ENCODE measurements around the gene GSS. TPM values are rescaled to one million over a fixed set of nuclear protein-coding genes. Genes with fewer than 3 reads are reported as not detected.
A peak's percentile ranks its signal among the peaks of the same experiment; 100 is the strongest.

Gene GSS
- total RNA-seq, 1 experiment from 2014 or later, result 67.0 TPM

GRCh38 chr20:34946661-34947060 is 8.9 kb downstream of the GSS start:
- no peak for DNase-seq (ENCODE audit: low spot score)

GRCh38 chr20:34945315-34946077 is 10.1 kb downstream of the GSS start:
- no peak for DNase-seq (ENCODE audit: low spot score)

- DNase-seq (ENCODE audit: low spot score), result no peak
These were observed 11.6 kb downstream of the GSS start for GRCh38 chr20:34943808-34944567.

GRCh38 chr20:34942301-34942700 is 13.3 kb downstream of the GSS start:
- no peak for DNase-seq (ENCODE audit: low spot score)

DNA sequence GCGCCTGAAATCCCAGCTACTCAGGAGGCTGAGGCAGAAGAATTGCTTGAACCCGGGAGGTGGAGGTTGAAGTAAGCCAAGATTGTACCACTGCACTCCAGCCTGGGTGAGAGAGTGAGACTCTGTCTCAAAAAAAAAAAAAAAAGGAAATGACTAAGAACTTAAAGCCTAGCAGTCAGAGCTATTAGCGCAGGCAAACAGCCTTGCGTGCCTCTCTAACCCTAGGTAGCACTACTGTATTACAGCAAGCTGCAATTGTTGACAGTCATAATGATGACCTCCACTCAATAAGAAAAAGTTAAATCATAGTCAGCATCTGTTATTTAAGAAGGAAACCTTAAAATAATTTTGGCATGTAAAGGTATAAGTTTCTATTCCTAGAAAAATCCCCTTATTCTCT is 14.4 kb downstream of the GSS start:
- DNase-seq (ENCODE audit: low spot score), result no peak

DNA sequence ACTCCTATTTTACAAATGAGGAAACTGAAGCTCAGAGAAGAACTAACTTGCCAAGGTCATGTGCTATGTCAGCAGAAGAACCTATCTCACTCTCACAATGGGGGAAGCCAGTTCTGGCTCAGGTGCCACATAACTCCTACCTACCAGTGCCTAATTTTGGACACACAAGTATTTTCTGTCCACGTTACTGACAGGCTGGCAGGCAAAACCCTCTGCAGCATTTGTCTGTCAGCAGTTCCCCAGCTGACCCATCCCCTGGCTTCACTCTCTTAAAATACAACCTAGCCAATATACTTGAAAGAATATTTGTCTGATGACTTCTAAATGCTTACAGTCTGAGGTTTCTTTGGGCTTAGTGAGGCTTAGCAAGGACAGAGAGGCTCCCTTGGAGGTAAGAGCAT is 15.5 kb downstream of the GSS start:
- DNase-seq (ENCODE audit: low spot score), result no peak

DNA sequence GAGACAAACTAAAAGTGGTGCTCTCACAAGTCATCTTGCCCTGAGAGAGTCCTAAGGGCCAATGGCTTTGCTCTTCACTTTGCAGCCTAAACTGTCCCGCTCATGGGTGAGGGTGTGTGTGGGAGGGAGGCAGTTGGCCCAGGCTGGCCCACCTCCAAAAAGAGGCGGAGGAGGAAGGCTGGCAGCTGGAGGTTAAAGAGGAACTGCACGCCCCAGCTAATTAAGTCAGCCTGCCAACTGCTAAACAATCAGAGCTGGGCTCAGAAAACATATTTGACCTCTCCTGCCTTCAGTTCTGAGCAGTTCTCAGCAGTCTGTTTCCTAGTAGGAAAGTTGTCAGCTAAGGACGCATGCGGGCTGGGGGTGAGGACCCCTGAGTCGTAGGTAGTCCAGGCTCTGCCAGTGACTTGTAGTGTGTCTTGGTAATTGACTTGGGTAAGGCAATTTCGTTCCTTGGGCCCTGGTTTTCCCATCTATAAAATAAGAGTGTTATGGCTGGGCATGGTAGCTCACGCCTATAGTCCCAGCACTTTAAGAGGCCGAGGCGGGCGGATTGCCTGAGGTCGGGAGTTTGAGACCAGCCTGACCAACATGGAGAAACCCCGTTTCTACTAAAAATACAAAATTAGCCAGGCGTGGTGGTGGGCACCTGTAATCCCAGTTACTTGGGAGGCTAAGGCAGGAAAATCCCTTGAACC is 17.0 kb downstream of the GSS start:
- DNase-seq (ENCODE audit: low spot score), result no peak

- DNase-seq (ENCODE audit: low spot score), result no peak
These were observed 23.8 kb downstream of the GSS start for GRCh38 chr20:34931771-34932170.

- no peak for DNase-seq (ENCODE audit: low spot score)
These were observed 27.2 kb downstream of the GSS start for GRCh38 chr20:34928411-34928810.

- no peak for DNase-seq (ENCODE audit: low spot score)
These were observed 27.9 kb downstream of the GSS start for GRCh38 chr20:34927736-34928135.

DNA sequence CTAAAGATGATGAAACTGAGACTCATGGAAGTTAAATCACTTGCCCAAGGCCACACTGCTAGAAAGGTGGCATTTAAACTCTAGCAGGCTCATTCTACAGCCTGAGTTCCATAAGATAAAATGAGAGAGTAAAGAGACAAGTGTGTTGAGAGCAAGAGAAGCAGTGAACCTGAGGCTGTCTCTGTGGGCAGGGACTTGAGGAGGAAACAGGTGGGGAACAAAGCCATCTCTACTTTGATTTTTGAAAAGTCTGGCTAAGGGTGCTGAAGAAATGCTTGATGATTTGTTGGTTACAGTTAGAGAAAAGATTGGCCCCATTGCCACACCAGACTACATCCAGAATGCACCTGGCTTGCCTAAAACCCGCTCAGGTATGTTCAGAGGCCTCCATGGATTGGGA is 29.0 kb downstream of the GSS start:
- no peak for DNase-seq (ENCODE audit: low spot score)

- no peak for DNase-seq (ENCODE audit: low spot score)
These were observed 29.6 kb downstream of the GSS start for GRCh38 chr20:34925981-34926380.

GRCh38 chr20:34925341-34925740 is 30.3 kb downstream of the GSS start:
- no peak for DNase-seq (ENCODE audit: low spot score)

DNA sequence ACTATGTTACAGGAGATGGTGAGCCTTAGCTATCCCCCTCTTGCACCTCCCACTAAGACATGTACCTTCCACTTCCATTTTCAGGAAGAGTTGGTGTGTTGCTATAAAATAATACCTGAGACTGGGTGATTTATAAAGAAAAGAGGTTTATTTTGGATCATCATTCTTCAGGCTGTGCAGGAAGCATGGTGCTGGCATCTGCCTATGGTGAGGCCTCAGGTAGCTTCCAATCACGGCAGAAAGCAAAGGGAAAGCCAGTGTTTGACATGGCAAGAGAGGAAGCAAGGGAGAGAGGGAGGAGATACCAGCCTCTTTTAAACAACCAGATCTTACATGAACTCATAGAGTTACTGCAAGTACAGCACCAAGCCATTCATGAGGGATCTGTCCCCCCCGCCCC is 32.2 kb downstream of the GSS start:
- no peak for DNase-seq (ENCODE audit: low spot score)

DNA sequence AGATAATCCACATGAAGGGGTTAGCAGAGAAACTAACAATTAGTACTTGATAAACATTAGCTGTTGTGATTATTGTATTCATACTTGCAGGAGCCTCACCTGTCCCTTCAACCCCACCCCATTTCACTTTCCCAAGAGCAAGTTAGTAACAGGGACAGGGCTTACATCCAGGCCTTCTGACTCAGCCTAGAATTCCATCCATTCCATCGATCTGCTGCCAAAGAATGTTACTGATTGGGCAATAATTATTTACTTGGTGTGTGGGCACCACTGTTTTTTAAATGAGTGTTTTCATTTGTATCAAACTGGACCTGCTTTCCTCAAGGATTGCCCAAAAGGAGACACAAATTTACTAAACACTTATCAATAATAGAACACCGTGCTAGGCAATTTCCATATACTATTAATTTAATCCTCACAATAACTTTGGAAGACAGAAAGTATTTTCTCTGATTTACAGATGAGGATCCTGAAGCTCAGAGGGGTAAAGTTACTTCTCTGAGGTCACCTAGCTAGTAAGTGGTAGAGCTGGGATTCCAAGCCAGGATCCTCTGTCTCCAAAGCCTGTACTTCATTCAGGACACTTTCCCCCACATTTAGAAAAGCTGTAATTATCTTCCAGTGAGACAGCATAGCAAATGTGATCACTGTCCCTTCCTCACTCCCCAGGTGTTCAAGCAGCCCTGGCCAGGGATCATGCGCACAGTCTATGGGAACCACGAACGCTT is 32.8 kb downstream of the GSS start:
- peak; percentile 31 for DNase-seq (ENCODE audit: low spot score)

- DNase-seq (ENCODE audit: low spot score), result no peak
These were observed 34.2 kb downstream of the GSS start for GRCh38 chr20:34921436-34921835.

DNA sequence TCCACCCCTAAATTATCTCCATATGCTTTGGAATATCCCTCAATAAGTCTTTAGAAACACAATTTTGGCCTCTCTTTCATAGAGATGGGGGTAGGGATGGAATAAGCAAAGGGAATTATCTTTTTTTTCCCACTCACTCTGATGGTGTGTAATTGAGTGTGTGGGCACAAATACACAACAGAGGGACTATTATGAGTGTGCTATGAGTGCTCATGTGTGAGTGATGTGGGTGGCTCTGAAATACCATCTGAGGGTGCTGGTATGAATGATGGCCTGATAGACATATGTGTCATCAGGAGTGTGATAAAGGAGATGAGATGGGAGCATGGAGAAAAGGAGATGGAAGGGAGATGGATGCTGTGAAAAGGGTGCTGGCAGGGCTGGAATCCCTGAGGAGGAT is 35.6 kb downstream of the GSS start:
- DNase-seq (ENCODE audit: low spot score), result no peak

- no peak for DNase-seq (ENCODE audit: low spot score)
These were observed 38.7 kb downstream of the GSS start for GRCh38 chr20:34916774-34917354.

- DNase-seq (ENCODE audit: low spot score), result no peak
These were observed 39.7 kb downstream of the GSS start for GRCh38 chr20:34915749-34916455.

DNA sequence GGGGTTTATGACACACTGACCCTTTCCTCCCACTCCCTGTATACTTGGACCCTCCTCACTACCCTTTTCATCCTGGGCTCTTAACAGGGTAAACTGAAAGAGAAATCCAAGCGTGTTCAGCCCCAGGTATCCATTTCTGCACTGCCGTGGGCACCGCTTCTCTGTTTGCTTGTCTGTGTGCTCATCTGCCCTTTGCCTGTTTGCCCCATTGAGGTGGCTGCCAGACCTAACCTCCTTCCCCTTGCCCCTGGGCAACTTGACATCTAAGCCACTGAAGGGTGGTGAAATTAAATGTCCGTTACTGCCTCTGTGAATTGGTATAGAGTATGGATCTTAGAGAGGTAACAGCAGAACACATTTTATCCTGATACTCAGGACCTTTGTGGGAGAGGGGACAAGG is 40.5 kb downstream of the GSS start:
- no peak for DNase-seq (ENCODE audit: low spot score)
